HUES48 (cell line): Measurements from ENCODE around the gene PLK5.

Experiments
- H3K27ac ChIP-seq: one replicate; pipeline ENCODE4 v1.7.0; 2013; ENCODE audit warnings: low read depth, low read length, inconsistent platforms
- H3K27me3 ChIP-seq: 2 replicates; pipeline ENCODE4 v1.6.1; 2013; ENCODE audit warnings: mild to moderate bottlenecking, low read length; ENCODE audit not compliant: control insufficient read depth, insufficient read depth
- H3K36me3 ChIP-seq: 2 replicates; pipeline ENCODE4 v1.6.1; 2013; ENCODE audit warnings: low read length; ENCODE audit not compliant: control insufficient read depth, insufficient read depth
- H3K4me1 ChIP-seq: 2 replicates; pipeline ENCODE4 v1.6.1; 2013; ENCODE audit warnings: mild to moderate bottlenecking, low read length; ENCODE audit not compliant: control insufficient read depth, insufficient read depth
- H3K4me3 ChIP-seq: 2 replicates; pipeline ENCODE4 v1.5.1; 2013; ENCODE audit warnings: mild to moderate bottlenecking, low read depth, low read length
- H3K9ac ChIP-seq: 2 replicates; pipeline ENCODE4 v1.6.1; 2013; ENCODE audit warnings: mild to moderate bottlenecking, low read depth, low read length, moderate library complexity
- H3K9me3 ChIP-seq: 2 replicates; pipeline ENCODE4 v1.6.1; 2013; ENCODE audit warnings: low read length; ENCODE audit not compliant: control insufficient read depth, insufficient read depth

Gene PLK5

GRCh38 chr19:1483979-1484428, 39.9 kb upstream of the PLK5 start:
- H3K9ac ChIP-seq, result no peak overlapping the region
- no peaks in the 10 kb centered on the region for H3K27me3 ChIP-seq
- no peak overlapping the region for H3K4me3 ChIP-seq
- no peaks in the 10 kb centered on the region for H3K4me1 ChIP-seq
- H3K9me3 ChIP-seq, result no peaks in the 10 kb centered on the region
- no peaks in the 10 kb centered on the region for H3K36me3 ChIP-seq
- no peak overlapping the region for H3K27ac ChIP-seq

GRCh38 chr19:1486720-1487575, 36.9 kb upstream of the PLK5 start:
- H3K4me1 ChIP-seq, result no peaks in the 10 kb centered on the region
- H3K27me3 ChIP-seq, result peaks cover 8% of the 10 kb centered on the region
- no peaks in the 10 kb centered on the region for H3K36me3 ChIP-seq
- no peaks in the 10 kb centered on the region for H3K9me3 ChIP-seq
- no peak overlapping the region for H3K4me3 ChIP-seq
- H3K9ac ChIP-seq, result no peak overlapping the region
- no peak overlapping the region for H3K27ac ChIP-seq

GRCh38 chr19:1487576-1488281, 36.1 kb upstream of the PLK5 start:
- H3K4me3 ChIP-seq, result no peak overlapping the region
- peaks cover 10% of the 10 kb centered on the region for H3K27me3 ChIP-seq
- H3K4me1 ChIP-seq, result no peaks in the 10 kb centered on the region
- no peaks in the 10 kb centered on the region for H3K9me3 ChIP-seq
- no peaks in the 10 kb centered on the region for H3K36me3 ChIP-seq
- no peak overlapping the region for H3K27ac ChIP-seq
- H3K9ac ChIP-seq, result no peak overlapping the region

GRCh38 chr19:1488282-1488601, 35.6 kb upstream of the PLK5 start:
- H3K9ac ChIP-seq, result no peak overlapping the region
- H3K27ac ChIP-seq, result no peak overlapping the region
- peaks cover 10% of the 10 kb centered on the region for H3K27me3 ChIP-seq
- no peaks in the 10 kb centered on the region for H3K36me3 ChIP-seq
- no peak overlapping the region for H3K4me3 ChIP-seq
- H3K4me1 ChIP-seq, result no peaks in the 10 kb centered on the region
- H3K9me3 ChIP-seq, result no peaks in the 10 kb centered on the region

- no peaks in the 10 kb centered on the region for H3K9me3 ChIP-seq
- H3K36me3 ChIP-seq, result no peaks in the 10 kb centered on the region
- peaks cover 10% of the 10 kb centered on the region for H3K27me3 ChIP-seq
- peak overlapping the region; percentile 29 for H3K27ac ChIP-seq
- no peak overlapping the region for H3K9ac ChIP-seq
- H3K4me3 ChIP-seq, result peak overlapping the region; percentile 78
- no peaks in the 10 kb centered on the region for H3K4me1 ChIP-seq
These were observed 34.2 kb upstream of the PLK5 start for GRCh38 chr19:1489463-1490310.

GRCh38 chr19:1490311-1491113, 33.4 kb upstream of the PLK5 start, which contains the start of gene PCSK4:
Gene PCSK4, minus strand, starts transcription at chr19:1490350. Its CDS starts 4 bp downstream, at chr19:1490346.
- H3K9me3 ChIP-seq, result no peaks in the 10 kb centered on the region
- no peak within 1 kb of the TSS for H3K9ac ChIP-seq
- no peaks in the 10 kb centered on the region for H3K4me1 ChIP-seq
- peak within 1 kb of the TSS; percentile 34 for H3K27ac ChIP-seq
- H3K36me3 ChIP-seq, result no peaks in the 10 kb centered on the region
- peaks cover 10% of the 10 kb centered on the region for H3K27me3 ChIP-seq
- H3K4me3 ChIP-seq, result peak within 1 kb of the TSS; percentile 78

- Histone ChIP-seq H3K27ac (peak within 1 kb of the TSS; percentile 34), H3K36me3 (no peaks in the 10 kb centered on the region), H3K4me1 (no peaks in the 10 kb centered on the region), H3K9ac (no peak within 1 kb of the TSS), H3K4me3 (peak within 1 kb of the TSS; percentile 78), H3K9me3 (no peaks in the 10 kb centered on the region), H3K27me3 (peaks cover 10% of the 10 kb centered on the region)
These were observed 32.6 kb upstream of the PLK5 start, which contains the start of gene REEP6 for GRCh38 chr19:1491114-1491848. Gene REEP6, plus strand, starts transcription at chr19:1491181. Its CDS starts 89 bp downstream, at chr19:1491270.

GRCh38 chr19:1491849-1492170, 32.1 kb upstream of the PLK5 start:
- H3K27me3 ChIP-seq, result peaks cover 10% of the 10 kb centered on the region
- no peaks in the 10 kb centered on the region for H3K4me1 ChIP-seq
- H3K9ac ChIP-seq, result no peak overlapping the region
- H3K36me3 ChIP-seq, result no peaks in the 10 kb centered on the region
- H3K4me3 ChIP-seq, result peak overlapping the region; percentile 72; the same call in 1 of the 2 replicates
- H3K27ac ChIP-seq, result no peak overlapping the region
- H3K9me3 ChIP-seq, result no peaks in the 10 kb centered on the region

- Histone ChIP-seq H3K4me3 (no peak overlapping the region), H3K27ac (no peak overlapping the region), H3K9me3 (no peaks in the 10 kb centered on the region), H3K36me3 (no peaks in the 10 kb centered on the region), H3K9ac (no peak overlapping the region), H3K4me1 (no peaks in the 10 kb centered on the region), H3K27me3 (peaks cover 10% of the 10 kb centered on the region)
These were observed 31.3 kb upstream of the PLK5 start for GRCh38 chr19:1492474-1493006.
